Mesendoderm (in vitro differentiated cells): ENCODE data around the gene FADS1.

ENCODE experiments used
- DNase-seq: peaks from one replicate; pipeline ENCODE4 v3.0.0; 2013
- H2AK5ac ChIP-seq: 2 replicates; pipeline ENCODE4 v1.6.1; 2013; ENCODE audit warnings: low read length, inconsistent platforms
- H2BK120ac ChIP-seq: 2 replicates; pipeline ENCODE4 v1.6.1; 2013; ENCODE audit warnings: low read depth, mild to moderate bottlenecking, low read length, moderate library complexity, mixed read lengths
- H2BK15ac ChIP-seq: replicated peaks from 2 replicates; pipeline ENCODE4 v1.6.1; 2013; ENCODE audit warnings: low read depth, mild to moderate bottlenecking, moderate library complexity
- H2BK5ac ChIP-seq: 2 replicates; pipeline ENCODE4 v1.6.1; 2013; ENCODE audit warnings: low read length, inconsistent platforms
- H3K18ac ChIP-seq: 2 replicates; pipeline ENCODE4 v1.6.1; 2013; ENCODE audit warnings: mild to moderate bottlenecking, low read length, mixed read lengths
- H3K23ac ChIP-seq: one replicate; pipeline ENCODE4 v1.6.1; 2013; ENCODE audit warnings: low read length
- H3K27ac ChIP-seq: 2 replicates; pipeline ENCODE4 v1.5.1; 2013; ENCODE audit warnings: low read depth, mild to moderate bottlenecking, inconsistent platforms, low read length, moderate library complexity
- H3K27me3 ChIP-seq: 2 replicates; pipeline ENCODE4 v1.6.1; 2013; ENCODE audit warnings: low read length, control low read depth, mild to moderate bottlenecking, inconsistent platforms; ENCODE audit not compliant: insufficient read depth, poor library complexity
- H3K36me3 ChIP-seq: 2 replicates; pipeline ENCODE4 v1.6.1; 2013; ENCODE audit warnings: low read length, inconsistent platforms; ENCODE audit not compliant: control insufficient read depth, insufficient read depth
- H3K4ac ChIP-seq: one replicate; pipeline ENCODE4 v1.6.1; 2013; ENCODE audit warnings: low read depth, mild to moderate bottlenecking, low read length, moderate library complexity
- H3K4me1 ChIP-seq: 2 replicates; pipeline ENCODE4 v1.6.1; 2013; ENCODE audit warnings: low read depth, low read length, inconsistent platforms; ENCODE audit not compliant: control insufficient read depth
- H3K4me2 ChIP-seq: 2 replicates; pipeline ENCODE4 v1.6.1; 2013; ENCODE audit warnings: low read length
- H3K4me3 ChIP-seq: 2 replicates; pipeline ENCODE4 v1.5.1; 2013; ENCODE audit warnings: mild to moderate bottlenecking, low read length
- H3K56ac ChIP-seq: one replicate; pipeline ENCODE4 v1.6.1; 2013; ENCODE audit warnings: low read length
- H3K79me1 ChIP-seq: 2 replicates; pipeline ENCODE4 v1.6.1; 2013; ENCODE audit warnings: low read length, inconsistent platforms
- H3K79me2 ChIP-seq: 2 replicates; pipeline ENCODE4 v1.6.1; 2013; ENCODE audit warnings: mild to moderate bottlenecking, low read length; ENCODE audit not compliant: control insufficient read depth, insufficient read depth
- H3K9ac ChIP-seq: 2 replicates; pipeline ENCODE4 v1.6.1; 2013; ENCODE audit warnings: low read length, inconsistent platforms
- H4K5ac ChIP-seq: one replicate; pipeline ENCODE4 v1.6.1; 2013; ENCODE audit warnings: low read length
- H4K8ac ChIP-seq: one replicate; pipeline ENCODE4 v1.6.1; 2013; ENCODE audit warnings: low read depth, mild to moderate bottlenecking, control low read depth, low read length, moderate library complexity
- WGBS: extraction: QIAGEN DNeasy Blood & Tissue Kit; methylation state at CpG from one replicate; pipeline ENCODE4 v1.1.7; 2013; ENCODE audit warnings: low lambda C conversion rate, missing lambda C conversion rate; ENCODE audit not compliant: insufficient coverage; ENCODE audit errors: extremely low coverage; 5-methylcytosine and 5-hydroxymethylcytosine counted together

Gene FADS1

DNA sequence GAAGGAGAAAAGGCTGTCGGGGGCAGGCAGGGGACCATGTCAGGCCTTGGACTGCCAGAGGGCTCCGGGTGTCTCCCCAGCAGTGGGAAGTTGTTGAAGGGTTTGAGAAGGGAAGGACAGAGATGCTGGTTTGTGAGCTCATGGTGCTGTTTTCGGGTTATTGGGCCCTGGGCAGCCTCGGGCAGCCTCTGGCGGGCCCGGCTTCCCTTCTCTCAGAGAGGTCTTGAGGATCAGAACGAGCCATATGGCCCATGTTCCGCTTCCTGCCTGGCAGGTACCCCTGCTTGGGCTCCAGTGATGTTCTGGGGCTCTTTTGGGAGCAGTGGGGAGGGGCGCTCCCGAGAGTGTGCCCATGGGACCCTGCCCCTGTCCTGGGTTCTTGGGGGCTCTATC lies 54.6 kb downstream of the FADS1 start:
- no peak overlapping the region for H3K23ac ChIP-seq
- H3K56ac ChIP-seq, result no peak overlapping the region
- no peaks in the 10 kb centered on the region for H3K4me1 ChIP-seq

DNA sequence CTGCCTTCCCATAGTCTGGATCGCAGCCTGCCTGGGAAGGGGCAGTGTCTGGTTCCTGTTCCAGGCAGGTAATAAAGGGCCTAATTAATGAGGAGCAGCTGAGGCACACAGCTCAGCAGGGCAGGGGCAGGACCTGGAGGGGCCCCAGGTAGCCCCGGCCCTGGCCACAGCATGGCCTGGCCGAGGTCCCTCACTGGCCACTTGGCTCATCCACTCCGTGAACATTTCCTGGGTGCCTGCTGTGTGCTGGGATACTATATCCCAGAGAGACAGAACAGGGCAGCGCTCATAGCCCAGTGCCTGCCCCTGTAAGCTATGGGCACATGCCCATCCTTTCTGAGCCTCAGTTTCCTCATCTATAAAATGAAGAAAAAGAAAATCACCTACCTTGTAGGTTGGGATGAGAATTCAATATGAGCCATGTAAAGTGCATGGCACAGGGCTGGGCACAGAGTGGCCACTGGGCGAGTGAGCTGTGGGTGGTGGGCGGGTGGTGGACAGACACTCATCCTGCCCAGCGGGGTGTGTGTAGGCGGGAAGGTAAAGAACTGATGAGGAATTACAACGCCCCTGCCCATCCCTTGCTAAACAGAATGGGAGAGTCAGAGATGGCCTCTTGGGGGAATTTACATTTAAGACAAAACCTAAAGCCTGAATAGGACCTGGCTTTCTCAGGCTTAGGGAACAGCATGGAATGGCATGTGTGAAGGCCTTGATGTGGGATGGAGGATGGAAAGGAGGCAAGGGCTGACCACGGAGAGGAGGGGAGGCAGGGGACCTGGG lies 55.2 kb downstream of the FADS1 start:
- no peaks in the 10 kb centered on the region for H3K79me2 ChIP-seq
- peak overlapping the region; percentile 15 for H3K56ac ChIP-seq
- H4K5ac ChIP-seq, result no peak overlapping the region
- H3K79me1 ChIP-seq, result peaks cover 2% of the 10 kb centered on the region
- no peak overlapping the region for H2BK15ac ChIP-seq
- H2BK120ac ChIP-seq, result no peak overlapping the region
- no peak overlapping the region for H3K4ac ChIP-seq
- H3K36me3 ChIP-seq, result no peaks in the 10 kb centered on the region
- H3K27me3 ChIP-seq, result no peaks in the 10 kb centered on the region
- H3K4me1 ChIP-seq, result peaks cover 4% of the 10 kb centered on the region
- no CpG with 5 or more reads among the region's 11 CpGs for WGBS
- H4K8ac ChIP-seq, result no peak overlapping the region
- H3K9ac ChIP-seq, result no peak overlapping the region
- no peak overlapping the region for H2BK5ac ChIP-seq
- peak overlapping the region; percentile 24 for H2AK5ac ChIP-seq
- H3K27ac ChIP-seq, result no peak overlapping the region
- H3K23ac ChIP-seq, result no peak overlapping the region
- no peak overlapping the region for H3K4me2 ChIP-seq
- H3K18ac ChIP-seq, result no peak overlapping the region
- DNase-seq, result no peak
- H3K4me3 ChIP-seq, result no peak overlapping the region

More for the DNA sequence above, 54.6 kb downstream of the FADS1 start:
- Histone ChIP-seq H2BK5ac (no peak overlapping the region), H3K4me2 (no peak overlapping the region), H3K18ac (no peak overlapping the region), H4K8ac (no peak overlapping the region), H2BK120ac (no peak overlapping the region), H3K36me3 (no peaks in the 10 kb centered on the region), H2BK15ac (no peak overlapping the region), H3K79me2 (no peaks in the 10 kb centered on the region), H4K5ac (no peak overlapping the region), H3K79me1 (no peaks in the 10 kb centered on the region), H2AK5ac (no peak overlapping the region), H3K27me3 (no peaks in the 10 kb centered on the region), H3K9ac (no peak overlapping the region), H3K4me3 (no peak overlapping the region), H3K4ac (no peak overlapping the region), H3K27ac (no peak overlapping the region)
- no peak for DNase-seq
- WGBS, result no CpG with 5 or more reads among the region's 10 CpGs

DNA sequence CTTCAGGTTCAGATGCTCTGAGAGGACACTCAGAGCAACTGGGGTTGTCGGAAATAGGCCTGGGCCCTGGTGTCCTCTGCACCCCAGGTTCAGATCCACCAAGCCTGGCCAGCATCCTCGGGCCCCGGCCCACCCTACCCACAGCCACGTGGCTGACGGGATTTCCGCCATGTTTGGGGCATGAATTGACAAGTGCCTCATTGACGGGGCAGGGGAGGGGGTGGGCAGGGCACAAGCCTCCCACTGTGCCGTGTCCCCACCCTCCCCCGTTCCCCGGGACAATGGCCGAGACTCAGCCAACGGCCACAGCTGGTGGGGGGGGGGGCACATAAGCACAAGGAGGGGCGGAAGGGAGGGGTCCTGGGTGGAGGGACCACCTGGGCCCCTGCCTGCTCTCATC lies 55.9 kb downstream of the FADS1 start:
- Histone ChIP-seq H3K79me2 (no peaks in the 10 kb centered on the region), H2BK120ac (no peak overlapping the region), H2BK15ac (no peak overlapping the region), H3K27ac (no peak overlapping the region), H3K4me3 (no peak overlapping the region), H3K23ac (no peak overlapping the region), H3K79me1 (peaks cover 2% of the 10 kb centered on the region), H3K4ac (no peak overlapping the region), H3K4me2 (no peak overlapping the region), H3K27me3 (no peaks in the 10 kb centered on the region), H4K5ac (no peak overlapping the region), H2BK5ac (no peak overlapping the region), H3K56ac (no peak overlapping the region), H2AK5ac (no peak overlapping the region), H3K36me3 (no peaks in the 10 kb centered on the region), H3K18ac (no peak overlapping the region), H3K9ac (no peak overlapping the region), H4K8ac (no peak overlapping the region), H3K4me1 (peaks cover 9% of the 10 kb centered on the region)
- no CpG with 5 or more reads among the region's 13 CpGs for WGBS
- no peak for DNase-seq

DNA sequence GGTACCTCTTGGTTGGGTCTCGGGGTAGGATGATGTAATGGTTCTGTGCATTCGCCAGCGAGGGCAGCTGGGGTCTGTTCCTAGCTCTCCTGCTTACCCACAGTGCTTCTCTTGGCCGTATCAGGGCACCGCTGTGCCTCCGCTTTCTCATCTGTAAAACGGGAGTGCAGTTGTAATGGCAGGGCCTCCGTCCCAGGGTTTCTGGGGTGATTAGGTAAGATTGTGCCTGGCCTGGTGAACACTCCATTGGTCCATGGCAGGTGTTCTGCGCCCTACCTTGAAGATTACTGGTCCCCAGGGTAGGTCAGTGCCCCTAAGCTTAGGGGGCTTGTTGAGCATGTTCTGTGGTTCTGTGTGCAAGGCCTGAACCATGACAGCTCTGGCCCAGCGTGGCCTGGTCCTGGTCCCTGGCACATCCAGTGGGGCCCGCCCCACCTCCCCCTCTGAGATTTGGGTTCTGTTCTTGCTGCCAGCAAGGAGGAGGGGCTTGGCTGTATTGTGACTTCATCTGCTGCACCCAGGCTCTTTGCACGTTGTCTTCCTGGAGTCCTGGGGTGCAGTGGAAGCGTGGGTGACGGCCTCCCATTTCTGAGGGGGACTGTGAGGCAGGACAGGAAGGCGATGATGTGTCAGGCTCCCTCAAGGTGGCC lies 59.5 kb downstream of the FADS1 start:
- DNase-seq, result no peak
- no peak overlapping the region for H3K4me3 ChIP-seq
- H4K5ac ChIP-seq, result no peak overlapping the region
- no peak overlapping the region for H2BK5ac ChIP-seq
- no peak overlapping the region for H2AK5ac ChIP-seq
- peaks cover 2% of the 10 kb centered on the region for H3K79me1 ChIP-seq
- H3K4me1 ChIP-seq, result peaks cover 27% of the 10 kb centered on the region
- H3K27me3 ChIP-seq, result no peaks in the 10 kb centered on the region
- no peak overlapping the region for H2BK15ac ChIP-seq
- H3K36me3 ChIP-seq, result no peaks in the 10 kb centered on the region
- H3K4ac ChIP-seq, result no peak overlapping the region
- no CpG with 5 or more reads among the region's 15 CpGs for WGBS
- H4K8ac ChIP-seq, result no peak overlapping the region
- H3K27ac ChIP-seq, result no peak overlapping the region
- no peak overlapping the region for H3K18ac ChIP-seq
- H3K79me2 ChIP-seq, result no peaks in the 10 kb centered on the region
- H3K56ac ChIP-seq, result peak overlapping the region; percentile 30
- no peak overlapping the region for H2BK120ac ChIP-seq
- no peak overlapping the region for H3K23ac ChIP-seq
- H3K4me2 ChIP-seq, result no peak overlapping the region
- H3K9ac ChIP-seq, result no peak overlapping the region

DNA sequence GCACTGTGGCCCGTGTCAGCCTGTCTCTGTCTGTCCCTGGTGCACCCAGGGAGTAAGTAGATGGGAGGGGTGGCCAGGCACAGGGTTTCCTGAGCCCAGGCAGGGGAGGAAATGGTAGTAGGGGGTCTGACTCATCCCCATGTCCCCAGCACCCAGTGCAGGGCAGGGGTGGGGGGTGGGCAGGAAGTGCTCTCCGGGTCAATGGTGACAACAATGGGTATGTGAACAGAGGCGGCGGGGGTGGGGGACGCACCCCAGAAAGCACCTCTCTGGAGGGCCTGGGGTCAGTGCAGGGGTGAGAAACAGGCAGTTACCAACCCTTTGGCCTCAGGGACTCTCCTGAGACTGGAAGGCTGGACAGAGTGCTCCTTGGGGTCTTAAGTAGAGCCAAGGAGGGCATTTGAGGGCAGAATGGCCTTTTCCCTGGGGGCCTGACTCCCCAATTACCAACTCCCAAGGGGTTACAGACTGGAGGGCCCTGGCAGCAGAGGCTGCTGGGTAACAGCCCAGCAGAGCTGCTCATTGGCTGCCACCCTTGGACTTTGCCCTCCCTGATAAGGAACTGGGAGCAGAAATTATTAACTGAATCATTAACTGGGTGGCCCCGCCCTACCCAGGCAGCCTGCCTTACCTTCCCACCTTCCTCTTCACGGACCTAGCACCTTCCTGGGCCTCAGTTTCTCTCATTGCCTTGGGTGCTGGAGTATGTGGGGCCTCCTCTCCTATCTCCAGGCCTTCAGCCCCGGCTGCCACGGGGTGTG lies 60.2 kb downstream of the FADS1 start:
- Histone ChIP-seq H2BK15ac (no peak overlapping the region), H2BK5ac (peak overlapping the region; percentile 50), H2BK120ac (peak overlapping the region; percentile 3), H3K79me1 (peaks cover 2% of the 10 kb centered on the region), H3K56ac (peak overlapping the region; percentile 73), H3K79me2 (no peaks in the 10 kb centered on the region), H4K5ac (no peak overlapping the region), H3K4me1 (peaks cover 27% of the 10 kb centered on the region), H3K4ac (peak overlapping the region; percentile 43), H3K27ac (no peak overlapping the region), H3K27me3 (no peaks in the 10 kb centered on the region), H3K4me3 (no peak overlapping the region), H4K8ac (no peak overlapping the region), H3K9ac (peak overlapping the region; percentile 6), H3K36me3 (no peaks in the 10 kb centered on the region), H3K18ac (peak overlapping the region; percentile 13), H2AK5ac (peak overlapping the region; percentile 32), H3K23ac (no peak overlapping the region), H3K4me2 (no peak overlapping the region)
- WGBS, result no CpG with 5 or more reads among the region's 9 CpGs
- DNase-seq, result peak; percentile 49
